Measurements from ENCODE around the gene DNMT3A.
A peak's percentile ranks its signal among the peaks of the same experiment; 100 is the strongest.

Gene DNMT3A

GRCh38 chr2:25343187-25343825, 1.6 kb upstream of the DNMT3A start:
- H2AFZ ChIP-seq (ENCODE audit: low read depth, low read length): no peak overlapping the region
- no peak overlapping the region for H2AK5ac ChIP-seq (ENCODE audit: low read length, severe bottlenecking)
- H3K23ac ChIP-seq (ENCODE audit: low read length in 2 of 2): no peak overlapping the region
- no peak overlapping the region for H4K8ac ChIP-seq (ENCODE audit: low read length)
- no peak overlapping the region for H3K4ac ChIP-seq (ENCODE audit: low read depth in 1 of 2, low read length in 2 of 2)
- WGBS: 90% methylated on average over 21 of the region's 21 CpGs
- no peak overlapping the region for H2BK15ac ChIP-seq (ENCODE audit: low read depth, poor library complexity, severe bottlenecking)
- H3K4me3 ChIP-seq (ENCODE audit: insufficient read depth in 1 of 2, low read depth in 1 of 2, low read length in 2 of 2): no peak overlapping the region
- no peak overlapping the region for H3K4me2 ChIP-seq (ENCODE audit: low read length, poor library complexity, severe bottlenecking)
- H3K14ac ChIP-seq (ENCODE audit: low read length in 2 of 2): no peak overlapping the region
- no peak overlapping the region for H2BK5ac ChIP-seq (ENCODE audit: low read depth, low read length, poor library complexity, severe bottlenecking)
- no peak overlapping the region for H4K91ac ChIP-seq (ENCODE audit: low read length)
- no peak overlapping the region for H2BK120ac ChIP-seq (ENCODE audit: low read depth, low read length)
- no peak overlapping the region for H3K27ac ChIP-seq (ENCODE audit: low read length, poor library complexity, severe bottlenecking)
- peaks cover 23% of the 10 kb centered on the region for H3K4me1 ChIP-seq (ENCODE audit: control insufficient read depth, insufficient read depth, low read depth, low read length)
- H2BK12ac ChIP-seq (ENCODE audit: low read length in 2 of 2): no peak overlapping the region
- H3K27me3 ChIP-seq (ENCODE audit: control insufficient read depth in 1 of 2, insufficient read depth in 1 of 2, low read length in 2 of 2): no peaks in the 10 kb centered on the region
- H3K18ac ChIP-seq (ENCODE audit: low read depth in 1 of 2, low read length in 2 of 2): no peak overlapping the region
- H3K79me1 ChIP-seq (replicated peaks; ENCODE audit: low read length, poor library complexity, severe bottlenecking): peaks cover 6% of the 10 kb centered on the region
- no peak overlapping the region for H3K9ac ChIP-seq (ENCODE audit: low read length)
- no peaks in the 10 kb centered on the region for H3K9me3 ChIP-seq (ENCODE audit: control insufficient read depth, low read length)
- no peak for DNase-seq
- peaks cover 0 to 10% of the 10 kb centered on the region in 2 experiments for H3K36me3 ChIP-seq (ENCODE audit: control insufficient read depth in 1 of 2, insufficient read depth in 2 of 2, low read depth in 1 of 2, low read length in 2 of 2)

- Histone ChIP-seq H3K9ac (ENCODE audit: low read length) (peak overlapping the region; percentile 51), H3K4me2 (ENCODE audit: low read length, poor library complexity, severe bottlenecking) (peak overlapping the region; percentile 96), H3K27me3 (ENCODE audit: control insufficient read depth in 1 of 2, insufficient read depth in 1 of 2, low read length in 2 of 2) (no peaks in the 10 kb centered on the region), H2BK12ac (ENCODE audit: low read length in 2 of 2) (peak overlapping the region in 1 of 2 experiments; percentile 91), H3K23ac (ENCODE audit: low read length in 2 of 2) (no peak overlapping the region), H4K8ac (ENCODE audit: low read length) (no peak overlapping the region), H3K4ac (ENCODE audit: low read depth in 1 of 2, low read length in 2 of 2) (peak overlapping the region in 1 of 2 experiments; percentile 18), H2AK5ac (ENCODE audit: low read length, severe bottlenecking) (no peak overlapping the region), H3K9me3 (ENCODE audit: control insufficient read depth, low read length) (no peaks in the 10 kb centered on the region), H3K18ac (ENCODE audit: low read depth in 1 of 2, low read length in 2 of 2) (peak overlapping the region in 1 of 2 experiments; percentile 76), H4K91ac (ENCODE audit: low read length) (no peak overlapping the region), H2BK5ac (ENCODE audit: low read depth, low read length, poor library complexity, severe bottlenecking) (no peak overlapping the region), H3K4me3 (ENCODE audit: insufficient read depth in 1 of 2, low read depth in 1 of 2, low read length in 2 of 2) (peak overlapping the region; percentile 71 to 73), H2AFZ (ENCODE audit: low read depth, low read length) (peak overlapping the region; percentile 70), H3K79me1 (replicated peaks; ENCODE audit: low read length, poor library complexity, severe bottlenecking) (peaks cover 12% of the 10 kb centered on the region), H3K4me1 (ENCODE audit: control insufficient read depth, insufficient read depth, low read depth, low read length) (peaks cover 25% of the 10 kb centered on the region), H2BK120ac (ENCODE audit: low read depth, low read length) (peak overlapping the region; percentile 68), H2BK15ac (ENCODE audit: low read depth, poor library complexity, severe bottlenecking) (no peak overlapping the region), H3K27ac (ENCODE audit: low read length, poor library complexity, severe bottlenecking) (no peak overlapping the region), H3K14ac (ENCODE audit: low read length in 2 of 2) (peak overlapping the region in 1 of 2 experiments; percentile 68), H3K36me3 (ENCODE audit: control insufficient read depth in 1 of 2, insufficient read depth in 2 of 2, low read depth in 1 of 2, low read length in 2 of 2) (peaks cover 0 to 11% of the 10 kb centered on the region in 2 experiments)
- WGBS: 10% methylated on average over 39 of the region's 45 CpGs
- DNase-seq: peak; percentile 89
These were observed 854 bp upstream of the DNMT3A start for GRCh38 chr2:25342372-25343186.

GRCh38 chr2:25341011-25341727, 556 bp downstream of the DNMT3A start:
- peak overlapping the region; percentile 55 for H2BK120ac ChIP-seq (ENCODE audit: low read depth, low read length)
- no peaks in the 10 kb centered on the region for H3K9me3 ChIP-seq (ENCODE audit: control insufficient read depth, low read length)
- no peak overlapping the region for H3K14ac ChIP-seq (ENCODE audit: low read length in 2 of 2)
- H2BK5ac ChIP-seq (ENCODE audit: low read depth, low read length, poor library complexity, severe bottlenecking): no peak overlapping the region
- no peak overlapping the region for H2BK12ac ChIP-seq (ENCODE audit: low read length in 2 of 2)
- H4K8ac ChIP-seq (ENCODE audit: low read length): no peak overlapping the region
- no peak overlapping the region for H2AK5ac ChIP-seq (ENCODE audit: low read length, severe bottlenecking)
- peak overlapping the region; percentile 85 for H3K4me2 ChIP-seq (ENCODE audit: low read length, poor library complexity, severe bottlenecking)
- no peaks in the 10 kb centered on the region for H3K27me3 ChIP-seq (ENCODE audit: control insufficient read depth in 1 of 2, insufficient read depth in 1 of 2, low read length in 2 of 2)
- no peak overlapping the region for H2BK15ac ChIP-seq (ENCODE audit: low read depth, poor library complexity, severe bottlenecking)
- peaks cover 22% of the 10 kb centered on the region for H3K79me1 ChIP-seq (replicated peaks; ENCODE audit: low read length, poor library complexity, severe bottlenecking)
- peaks cover 26% of the 10 kb centered on the region for H3K4me1 ChIP-seq (ENCODE audit: control insufficient read depth, insufficient read depth, low read depth, low read length)
- 3% methylated on average over 20 of the region's 104 CpGs for WGBS
- H3K23ac ChIP-seq (ENCODE audit: low read length in 2 of 2): peak overlapping the region in 1 of 2 experiments; percentile 31
- H3K27ac ChIP-seq (ENCODE audit: low read length, poor library complexity, severe bottlenecking): no peak overlapping the region
- H3K9ac ChIP-seq (ENCODE audit: low read length): no peak overlapping the region
- peak overlapping the region in 1 of 2 experiments; percentile 38 for H3K18ac ChIP-seq (ENCODE audit: low read depth in 1 of 2, low read length in 2 of 2)
- H3K4me3 ChIP-seq (ENCODE audit: insufficient read depth in 1 of 2, low read depth in 1 of 2, low read length in 2 of 2): peak overlapping the region in 1 of 2 experiments; percentile 71
- no peak overlapping the region for H3K4ac ChIP-seq (ENCODE audit: low read depth in 1 of 2, low read length in 2 of 2)
- no peak overlapping the region for H2AFZ ChIP-seq (ENCODE audit: low read depth, low read length)
- H3K36me3 ChIP-seq (ENCODE audit: control insufficient read depth in 1 of 2, insufficient read depth in 2 of 2, low read depth in 1 of 2, low read length in 2 of 2): peaks cover 0 to 15% of the 10 kb centered on the region in 2 experiments
- H4K91ac ChIP-seq (ENCODE audit: low read length): no peak overlapping the region
- DNase-seq: no peak
